Testis (tissue), 2 donors: ENCODE data around the gene IBTK.
"Not testable (repeated sequence)": the region's sequence is repeated elsewhere in the genome, so short reads cannot be mapped to it uniquely, and the experiment has no call there.

Source experiments
- CTCF ChIP-seq, 3 experiments: fragments of 450-650 bp in 2 of 3; fragments of 200-600 bp in 1 of 3; sonication (generic) in 1 of 3; IDR thresholded peaks; one replicate each; pipeline ENCODE4 v1.5.1; 2016 to 2019; ENCODE audit warnings: antibody characterized with exemption in 3 of 3, mild to moderate bottlenecking in 2 of 3, moderate library complexity in 1 of 3
- POLR2A ChIP-seq: fragments of 450-650 bp; IDR thresholded peaks from one replicate; pipeline ENCODE4 v1.6.1; 2017; ENCODE audit warnings: antibody characterized with exemption, mild to moderate bottlenecking, moderate library complexity

GRCh38 chr6:82254722-82255121, 7.2 kb upstream of the IBTK start:
- not testable (repeated sequence) for TF ChIP-seq CTCF (IDR thresholded peaks at IDR 0.05); POLR2A
